K562 (cell line): Measurements from ENCODE around the gene SNTG2. TPM values are rescaled to one million over a fixed set of nuclear protein-coding genes. Genes with fewer than 3 reads are reported as not detected.

Source experiments
- ATAC-seq: fragments of 200-7000 bp; cut with Tn5 transposase; 3 replicates; pipeline ENCODE4 v1.9.1; 2020; ENCODE audit warnings: moderate library complexity
- BruUV-seq: library from RNA; stranded (reverse); fragments of 400-500 nt; replicated peaks from 2 replicates; lab custom pipeline; 2021; lab: Mats Ljungman, UMichigan
- CTCF ChIA-PET: fragments of 300-600 bp; formaldehyde crosslinking; extraction: SDS; loops from one replicate; lab custom pipeline; 2021; ENCODE audit warnings: low intra/inter-chr PET ratio; lab: Yijun Ruan, JAX
- POLR2A ChIA-PET: fragments of 300-600, 350-650 bp; sonication (Branson Sonifier 250); formaldehyde crosslinking; extraction: SDS; loops from one replicate; lab custom pipeline; 2021; ENCODE audit warnings: antibody characterized with exemption, inconsistent platforms; lab: Yijun Ruan, JAX
- DNase-seq, 4 experiments: peaks; one replicate each; pipeline versions ENCODE4 v3.0.0 to v3.0.0-alpha.2; 2011 to 2018; ENCODE audit warnings: low spot score in 3 of 4, mixed read lengths in 3 of 4; ENCODE audit errors: extremely low read depth in 1 of 4
- FAIRE-seq: peaks from 2 replicates; lab custom pipeline; 2011; peaks lifted over from hg19 to GRCh38; lab: Jason Lieb, UNC
- H2AFZ ChIP-seq: 2 replicates; pipeline ENCODE4 v1.6.0; 2011; ENCODE audit warnings: low read depth, low read length, control low read depth, inconsistent platforms
- H3K27ac ChIP-seq: fragments of 200-600 bp; 3 replicates; pipeline ENCODE4 v1.8.0; 2011; ENCODE audit warnings: low read depth, mild to moderate bottlenecking, control low read depth, inconsistent platforms, low read length, moderate library complexity, mixed read lengths; ENCODE audit errors: extremely low read depth
- H3K27me3 ChIP-seq, 2 experiments: fragments of 300-600 bp in 1 of 2; 2 replicates in 1 of 2; 3 replicates in 1 of 2; pipeline versions ENCODE4 v1.6.0 to v1.8.0; 2011; ENCODE audit warnings: inconsistent platforms in 2 of 2, low read length in 2 of 2, mild to moderate bottlenecking in 1 of 2, mixed read lengths in 1 of 2, moderate library complexity in 1 of 2; ENCODE audit not compliant: control insufficient read depth in 2 of 2, insufficient read depth in 2 of 2
- H3K36me3 ChIP-seq: fragments of 300-600 bp; 3 replicates; pipeline ENCODE4 v1.8.0; 2011; ENCODE audit warnings: mild to moderate bottlenecking, low read length, inconsistent platforms; ENCODE audit not compliant: control insufficient read depth, insufficient read depth
- H3K4me1 ChIP-seq, 2 experiments: fragments of 200-600 bp in 1 of 2; replicated peaks in 1 of 2; 2 replicates in 1 of 2; 3 replicates in 1 of 2; pipeline versions ENCODE4 v1.5.1 to v1.8.0; 2011; ENCODE audit warnings: inconsistent platforms in 2 of 2, low read length in 2 of 2, mild to moderate bottlenecking in 1 of 2, mixed read lengths in 1 of 2, moderate library complexity in 1 of 2; ENCODE audit not compliant: control insufficient read depth in 2 of 2, insufficient read depth in 2 of 2
- H3K4me2 ChIP-seq: 2 replicates; pipeline ENCODE4 v1.6.1; 2011; ENCODE audit warnings: low read length, control low read depth, inconsistent platforms, mixed read lengths; ENCODE audit not compliant: insufficient read depth
- H3K4me3 ChIP-seq: fragments of 200-600 bp; sonication (generic), shearing (Covaris generic); 2 replicates; pipeline ENCODE4 v1.5.1; 2016; ENCODE audit warnings: control low read depth, inconsistent platforms
- H3K79me2 ChIP-seq: fragments of 200-600 bp; 3 replicates; pipeline ENCODE4 v1.8.0; 2011; ENCODE audit warnings: low read length, inconsistent platforms; ENCODE audit not compliant: control insufficient read depth, insufficient read depth
- H3K9ac ChIP-seq, 2 experiments: 2 replicates each; pipeline versions ENCODE4 v1.6.0 to v1.6.1; 2011; ENCODE audit warnings: low read depth in 2 of 2, low read length in 2 of 2, control low read depth in 1 of 2, inconsistent platforms in 1 of 2, mild to moderate bottlenecking in 1 of 2, mixed read lengths in 1 of 2; ENCODE audit not compliant: insufficient read depth in 1 of 2
- H3K9me1 ChIP-seq: one replicate; pipeline ENCODE4 v1.6.0; 2011; ENCODE audit warnings: inconsistent platforms, mild to moderate bottlenecking, low read length, moderate library complexity; ENCODE audit not compliant: control insufficient read depth, insufficient read depth
- H3K9me3 ChIP-seq: replicated peaks from 2 replicates; pipeline ENCODE4 v1.5.1; 2011; ENCODE audit warnings: low read depth, low read length, inconsistent platforms; ENCODE audit not compliant: control insufficient read depth, insufficient read depth
- H4K20me1 ChIP-seq: replicated peaks from 2 replicates; pipeline ENCODE4 v1.6.1; 2011; ENCODE audit warnings: low read length, inconsistent platforms, mixed read lengths; ENCODE audit not compliant: control insufficient read depth, insufficient read depth
- CHD1 ChIP-seq: fragments of 200-600 bp; sonication (generic); IDR thresholded peaks from one replicate; pipeline ENCODE4 v1.6.1; 2012; ENCODE audit warnings: mild to moderate bottlenecking, moderate library complexity, low read length, inconsistent platforms
- MAFF ChIP-seq: IDR thresholded peaks from 2 replicates; pipeline ENCODE4 v1.6.1; 2012; ENCODE audit warnings: low read length, improper control_type of control experiment
- OTX1 ChIP-seq: fragments of 450-650 bp; formaldehyde crosslinking; IDR thresholded peaks from 2 replicates; pipeline ENCODE4 v1.4.0; 2022; ENCODE audit warnings: mild to moderate bottlenecking
- POLR3A ChIP-seq: IDR thresholded peaks from 2 replicates; pipeline ENCODE4 v1.6.1; 2011; ENCODE audit warnings: borderline replicate concordance, mild to moderate bottlenecking, moderate library complexity; ENCODE audit not compliant: insufficient read length, insufficient read depth; ENCODE audit errors: extremely low read depth
- TEAD1 ChIP-seq, 2 experiments: fragments of 450-650 bp in 1 of 2; sonication (generic) in 1 of 2; formaldehyde crosslinking; IDR thresholded peaks; 2 replicates each; pipeline versions ENCODE4 v1.4.0 to v1.8.0; 2020 to 2022; ENCODE audit warnings: mild to moderate bottlenecking in 2 of 2, missing genetic modification reagents in 1 of 2
- ZNF3 ChIP-seq: fragments of 250-450 bp; sonication (Bioruptor Pico); IDR thresholded peaks from 2 replicates; pipeline ENCODE4 v1.5.0; 2021; ENCODE audit warnings: mild to moderate bottlenecking, moderate library complexity
- ZNF408 ChIP-seq: fragments of 250-450 bp; sonication (Bioruptor Pico); IDR thresholded peaks from 2 replicates; pipeline ENCODE4 v1.4.0; 2020; ENCODE audit warnings: low read depth, mild to moderate bottlenecking, moderate library complexity
- WGBS: fragments of 100-300 bp; shearing (Covaris generic); methylation state at CpG from one replicate; pipeline ENCODE4 v1.1.6; 2016; ENCODE audit warnings: low coverage, mixed read lengths; ENCODE audit not compliant: insufficient coverage; ENCODE audit errors: missing lambda C conversion rate; 5-methylcytosine and 5-hydroxymethylcytosine counted together
- in situ Hi-C: fragments of 300-500 bp; cut with MboI; formaldehyde crosslinking; loops from 4 replicates; pipeline ENCODE4 v1.15.0; 2018; ENCODE audit warnings: inconsistent platforms, mixed read lengths
- intact Hi-C: fragments of 100-400 bp; cut with micrococcal nuclease; formaldehyde crosslinking; loops from 2 replicates; pipeline ENCODE4 v1.14.2; 2022
- polyA plus RNA-seq, 8 experiments: library from polyadenylated mRNA; depleted of rRNA in 4 of 8; stranded (reverse) in 5 of 8; unstranded in 3 of 8; fragments of >200 nt; fragmentation: Nextera tagmentation in 2 of 8; fragmentation: Illumina TruSeq in 1 of 8; extraction: Ambion mirVana in 2 of 8; extraction: Trizol in 1 of 8; gene quantifications; 2 replicates each; pipeline versions ENCODE4 v1.2.1 to v1.2.3, GENCODE V29; 2011 to 2014; ENCODE audit warnings: inconsistent platforms in 1 of 8, missing spikeins in 1 of 8
- total RNA-seq, 7 experiments: library from RNA; depleted of rRNA in 6 of 7; stranded (reverse); fragments of >200 nt in 6 of 7; fragmentation: Illumina TruSeq in 2 of 7; extraction: Trizol in 2 of 7; gene quantifications; 2 replicates each; pipeline versions ENCODE4 v1.2.1 to v1.2.3, GENCODE V29; 2011 to 2021; ENCODE audit warnings: low replicate concordance in 1 of 7
- TF ChIP-seq, protein P1 (sequence below), 2 experiments: fragments of 250-450 bp in 1 of 2; fragments of 450-650 bp in 1 of 2; sonication (Bioruptor Pico) in 1 of 2; IDR thresholded peaks; 2 replicates each; pipeline versions ENCODE4 v1.6.1 to v1.8.0; 2016 to 2021; ENCODE audit warnings: mild to moderate bottlenecking in 2 of 2, moderate library complexity in 2 of 2, missing compliant biosample characterization in 1 of 2, missing genetic modification characterization in 1 of 2
- TF ChIP-seq, protein P2 (sequence below): IDR thresholded peaks from 2 replicates; pipeline ENCODE4 v1.6.1; 2014; ENCODE audit warnings: antibody characterized with exemption

The SNTG2 gene
- total and polyA plus RNA-seq, 9 of the 15 experiments (the other 6 are each of a cell fraction or from before 2014, with no cell fraction given), result not detected

DNA sequence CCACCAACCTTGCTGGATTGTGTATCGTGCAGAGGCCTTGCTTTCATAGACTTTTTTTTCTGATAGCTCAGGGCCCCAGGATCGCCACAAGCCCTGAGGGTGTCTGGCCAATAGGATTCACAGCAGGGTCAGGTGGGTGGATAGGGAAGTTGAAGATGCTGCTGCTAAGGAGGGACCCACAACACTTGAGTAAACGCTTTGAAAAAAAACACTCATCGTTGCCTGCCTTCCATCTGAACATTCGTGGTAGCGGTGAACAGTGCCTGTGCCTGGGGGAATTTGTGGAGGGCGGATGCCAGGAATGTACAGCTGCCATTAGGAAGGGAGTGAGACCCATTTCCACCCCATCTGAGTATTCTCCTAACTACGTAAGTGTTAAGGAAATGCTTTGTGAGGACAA, 358.0 kb downstream of the SNTG2 start:
- 2% methylated on average over 8 of the region's 8 CpGs for WGBS

DNA sequence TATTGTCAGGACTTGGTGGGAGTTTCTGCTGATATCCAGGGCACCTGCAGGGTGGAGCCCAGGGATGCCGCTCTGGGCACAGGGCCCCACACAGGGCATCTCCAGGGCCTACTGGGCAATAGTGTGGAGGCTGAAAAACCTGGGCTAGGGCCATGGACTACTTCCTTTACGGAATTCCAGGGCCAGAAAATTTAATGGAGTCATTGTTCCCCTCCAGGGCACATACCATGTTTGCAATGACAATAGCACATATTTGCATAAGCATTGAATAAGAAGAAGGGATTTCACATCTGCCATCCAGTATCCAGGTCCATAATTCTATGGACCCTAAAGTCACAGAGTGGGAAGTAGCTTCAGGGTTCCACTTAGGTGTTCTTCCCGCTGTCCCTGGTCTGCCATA, 358.9 kb downstream of the SNTG2 start:
- Histone ChIP-seq H3K4me1 (no peaks in the 10 kb centered on the region), H4K20me1 (no peaks in the 10 kb centered on the region)
- WGBS, result 0% methylated on average over 3 of the region's 3 CpGs
- no peak for TF ChIP-seq OTX1
- no peak for TF ChIP-seq ZNF408 (CRISPR knock-in tag)
- TF ChIP-seq, protein P1, sequence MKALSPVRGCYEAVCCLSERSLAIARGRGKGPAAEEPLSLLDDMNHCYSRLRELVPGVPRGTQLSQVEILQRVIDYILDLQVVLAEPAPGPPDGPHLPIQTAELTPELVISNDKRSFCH (CRISPR knock-in tag; IDR thresholded peaks at IDR 0.05), result no peak
- TF ChIP-seq, protein P1 (tag; IDR thresholded peaks at IDR 0.05), result no peak
- no peak for TF ChIP-seq ZNF3 (CRISPR knock-in tag)
- TF ChIP-seq TEAD1 (CRISPR knock-in tag; IDR thresholded peaks at IDR 0.05), result no peak
- TF ChIP-seq CHD1, result no peak
- TF ChIP-seq, protein P2, sequence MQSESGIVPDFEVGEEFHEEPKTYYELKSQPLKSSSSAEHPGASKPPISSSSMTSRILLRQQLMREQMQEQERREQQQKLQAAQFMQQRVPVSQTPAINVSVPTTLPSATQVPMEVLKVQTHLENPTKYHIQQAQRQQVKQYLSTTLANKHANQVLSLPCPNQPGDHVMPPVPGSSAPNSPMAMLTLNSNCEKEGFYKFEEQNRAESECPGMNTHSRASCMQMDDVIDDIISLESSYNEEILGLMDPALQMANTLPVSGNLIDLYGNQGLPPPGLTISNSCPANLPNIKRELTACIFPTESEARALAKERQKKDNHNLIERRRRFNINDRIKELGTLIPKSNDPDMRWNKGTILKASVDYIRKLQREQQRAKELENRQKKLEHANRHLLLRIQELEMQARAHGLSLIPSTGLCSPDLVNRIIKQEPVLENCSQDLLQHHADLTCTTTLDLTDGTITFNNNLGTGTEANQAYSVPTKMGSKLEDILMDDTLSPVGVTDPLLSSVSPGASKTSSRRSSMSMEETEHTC, result no peak
- TF ChIP-seq POLR3A, result no peak
- TF ChIP-seq, all 486 proteins: peak for 0
- no peaks in the 10 kb centered on the region for H3K9me3 ChIP-seq
- no peaks in the 10 kb centered on the region for H3K79me2 ChIP-seq
- H3K4me2 ChIP-seq, result no peak overlapping the region
- no peak for FAIRE-seq
- DNase-seq, result no peak
- no peak overlapping the region for H3K9ac ChIP-seq
- BruUV-seq, result no TSS peak
- in situ Hi-C loops, result no loop called here
- peaks cover 2 to 25% of the 10 kb centered on the region in 2 experiments; a peak in 3 of 5 replicates for H3K27me3 ChIP-seq
- no peak overlapping the region for H2AFZ ChIP-seq
- POLR2A ChIA-PET, result no interaction called here
- H3K4me3 ChIP-seq, result no peak overlapping the region
- no peaks in the 10 kb centered on the region for H3K9me1 ChIP-seq
- ATAC-seq, result no peak
- H3K27ac ChIP-seq, result no peak overlapping the region
- intact Hi-C loops, result no loop called here
- CTCF ChIA-PET, result no interaction called here
- no peaks in the 10 kb centered on the region for H3K36me3 ChIP-seq

More for the DNA sequence above, 358.0 kb downstream of the SNTG2 start:
- no peak for ATAC-seq
- CTCF ChIA-PET, result no interaction called here
- Histone ChIP-seq H3K79me2 (no peaks in the 10 kb centered on the region), H3K27me3 (peaks cover 2 to 25% of the 10 kb centered on the region in 2 experiments; a peak in 3 of 5 replicates), H3K9me3 (no peaks in the 10 kb centered on the region)
- DNase-seq, result no peak
- FAIRE-seq, result no peak
- intact Hi-C loops, result no loop called here
- no peak for TF ChIP-seq MAFF
- TF ChIP-seq, all 486 proteins: peak for 0
- in situ Hi-C loops, result no loop called here
- H3K9me1 ChIP-seq, result no peaks in the 10 kb centered on the region
- H3K9ac ChIP-seq, result no peak overlapping the region
- H2AFZ ChIP-seq, result no peak overlapping the region
- no peak overlapping the region for H3K27ac ChIP-seq
- H3K4me3 ChIP-seq, result no peak overlapping the region
- POLR2A ChIA-PET, result no interaction called here
- BruUV-seq, result no TSS peak
- H3K36me3 ChIP-seq, result no peaks in the 10 kb centered on the region
- H3K4me1 ChIP-seq, result no peaks in the 10 kb centered on the region
- H3K4me2 ChIP-seq, result no peak overlapping the region
- H4K20me1 ChIP-seq, result no peaks in the 10 kb centered on the region
